ENCODE measurements around the gene PCDHA1.

PCDHA1 gene

GRCh38 chr5:140862441-140863295, 76.7 kb downstream of the PCDHA1 start:
- H3K36me3 ChIP-seq (replicated peaks): no peaks in the 10 kb centered on the region
- TF ChIP-seq CTCF (IDR thresholded peaks at IDR 0.05; ENCODE audit: low read depth, low read length, missing control alignments): no peak
- no peaks in the 10 kb centered on the region for H3K27me3 ChIP-seq (replicated peaks)
- no peak overlapping the region for H3K27ac ChIP-seq
- in situ Hi-C loops (cut with HindIII; ENCODE audit: low pct_ligation_motif_present, low sequenced_read_pairs): no loop called here
- DNase-seq: no peak
- no peak overlapping the region for H3K4me3 ChIP-seq (ENCODE audit: low read depth, low read length)

- DNase-seq: no peak
- H3K27me3 ChIP-seq (replicated peaks): no peaks in the 10 kb centered on the region
- no peak within 1 kb of the TSS for H3K27ac ChIP-seq
- no peaks in the 10 kb centered on the region for H3K36me3 ChIP-seq (replicated peaks)
- in situ Hi-C loops (cut with HindIII; ENCODE audit: low pct_ligation_motif_present, low sequenced_read_pairs): no loop called here
- TF ChIP-seq CTCF (IDR thresholded peaks at IDR 0.05; ENCODE audit: low read depth, low read length, missing control alignments): peak; percentile 17
- no peak within 1 kb of the TSS for H3K4me3 ChIP-seq (ENCODE audit: low read depth, low read length)
Measured at GRCh38 chr5:140868721-140869554, 83.0 kb downstream of the PCDHA1 start, which contains the start of gene PCDHA11. Gene PCDHA11 (plus strand): TSS chr5:140868957. CDS start chr5:140869104, 147 bp downstream.

- in situ Hi-C loops (cut with HindIII; ENCODE audit: low pct_ligation_motif_present, low sequenced_read_pairs): no loop called here
- Histone ChIP-seq H3K27ac (no peak overlapping the region), H3K4me3 (ENCODE audit: low read depth, low read length) (no peak overlapping the region)
Measured at GRCh38 chr5:140869555-140869886, 83.6 kb downstream of the PCDHA1 start.

DNA sequence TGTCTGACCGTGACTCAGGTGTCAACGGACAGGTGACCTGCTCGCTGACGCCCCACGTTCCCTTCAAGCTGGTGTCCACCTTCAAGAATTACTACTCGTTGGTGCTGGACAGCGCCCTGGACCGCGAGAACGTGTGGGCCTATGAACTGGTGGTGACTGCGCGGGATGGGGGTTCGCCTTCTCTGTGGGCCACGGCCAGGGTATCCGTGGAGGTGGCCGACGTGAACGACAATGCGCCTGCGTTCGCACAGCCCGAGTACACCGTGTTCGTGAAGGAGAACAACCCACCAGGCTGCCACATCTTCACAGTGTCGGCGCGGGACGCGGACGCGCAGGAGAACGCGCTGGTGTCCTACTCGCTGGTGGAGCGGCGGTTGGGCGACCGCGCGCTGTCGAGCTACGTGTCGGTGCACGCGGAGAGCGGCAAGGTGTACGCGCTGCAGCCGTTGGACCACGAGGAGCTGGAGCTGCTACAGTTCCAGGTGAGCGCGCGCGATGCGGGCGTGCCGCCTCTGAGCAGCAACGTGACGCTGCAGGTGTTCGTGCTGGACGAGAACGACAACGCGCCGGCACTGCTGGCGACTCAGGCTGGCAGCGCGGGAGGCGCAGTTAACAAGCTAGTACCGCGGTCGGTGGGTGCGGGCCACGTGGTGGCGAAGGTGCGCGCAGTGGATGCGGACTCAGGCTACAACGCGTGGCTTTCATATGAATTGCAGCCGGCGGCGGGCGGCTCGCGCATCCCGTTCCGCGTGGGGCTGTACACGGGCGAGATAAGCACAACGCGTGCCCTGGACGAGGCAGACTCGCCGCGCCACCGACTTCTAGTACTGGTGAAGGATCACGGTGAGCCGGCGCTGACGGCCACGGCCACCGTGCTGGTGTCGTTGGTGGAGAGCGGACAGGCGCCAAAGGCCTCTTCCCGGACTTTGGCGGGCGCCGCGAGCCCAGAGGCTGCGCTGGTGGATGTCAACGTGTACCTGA, 84.6 kb downstream of the PCDHA1 start:
- Histone ChIP-seq H3K36me3 (replicated peaks) (no peaks in the 10 kb centered on the region), H3K4me3 (ENCODE audit: low read depth, low read length) (no peak overlapping the region), H3K27ac (no peak overlapping the region), H3K27me3 (replicated peaks) (no peaks in the 10 kb centered on the region)
- DNase-seq: no peak
- in situ Hi-C loops (cut with HindIII; ENCODE audit: low pct_ligation_motif_present, low sequenced_read_pairs): no loop called here
- TF ChIP-seq CTCF (IDR thresholded peaks at IDR 0.05; ENCODE audit: low read depth, low read length, missing control alignments): no peak

More at GRCh38 chr5:140869555-140869886, 83.6 kb downstream of the PCDHA1 start:
- DNase-seq: no peak
- Histone ChIP-seq H3K36me3 (replicated peaks) (no peaks in the 10 kb centered on the region), H3K27me3 (replicated peaks) (no peaks in the 10 kb centered on the region)
- TF ChIP-seq CTCF (IDR thresholded peaks at IDR 0.05; ENCODE audit: low read depth, low read length, missing control alignments): no peak
